Measurements from ENCODE around the gene MYCBPAP. TPM values are rescaled to one million over a fixed set of nuclear protein-coding genes. Genes with fewer than 3 reads are reported as not detected.

The MYCBPAP gene
- total RNA-seq, 3 donors from 2014 or later = 1.6 to 3.4 (median 2.4) TPM

DNA sequence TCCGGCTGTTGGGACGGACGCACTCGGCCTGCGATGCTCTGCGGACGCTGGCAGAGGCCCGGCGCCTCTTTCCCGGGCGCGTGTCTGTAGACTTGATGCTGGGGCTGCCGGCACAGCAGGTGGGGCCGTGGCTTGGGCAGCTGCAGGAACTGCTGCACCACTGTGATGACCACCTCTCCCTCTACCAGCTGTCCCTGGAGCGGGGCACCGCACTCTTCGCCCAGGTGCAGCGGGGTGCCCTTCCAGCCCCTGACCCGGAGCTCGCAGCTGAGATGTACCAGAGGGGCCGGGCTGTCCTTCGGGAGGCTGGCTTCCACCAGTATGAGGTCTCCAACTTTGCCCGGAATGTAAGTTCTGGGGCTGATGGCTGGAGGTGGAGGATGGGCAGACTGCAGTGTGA, 26.1 kb upstream of the MYCBPAP start:
- intact Hi-C loops (cut with DNase I, micrococcal nuclease) = loop anchor here (10.0 kb wide), 2 partner anchors 63 to 117 kb away; partner anchors contain the start of gene SPATA20 (in 1 of the 2)
- TF ChIP-seq, protein P1, sequence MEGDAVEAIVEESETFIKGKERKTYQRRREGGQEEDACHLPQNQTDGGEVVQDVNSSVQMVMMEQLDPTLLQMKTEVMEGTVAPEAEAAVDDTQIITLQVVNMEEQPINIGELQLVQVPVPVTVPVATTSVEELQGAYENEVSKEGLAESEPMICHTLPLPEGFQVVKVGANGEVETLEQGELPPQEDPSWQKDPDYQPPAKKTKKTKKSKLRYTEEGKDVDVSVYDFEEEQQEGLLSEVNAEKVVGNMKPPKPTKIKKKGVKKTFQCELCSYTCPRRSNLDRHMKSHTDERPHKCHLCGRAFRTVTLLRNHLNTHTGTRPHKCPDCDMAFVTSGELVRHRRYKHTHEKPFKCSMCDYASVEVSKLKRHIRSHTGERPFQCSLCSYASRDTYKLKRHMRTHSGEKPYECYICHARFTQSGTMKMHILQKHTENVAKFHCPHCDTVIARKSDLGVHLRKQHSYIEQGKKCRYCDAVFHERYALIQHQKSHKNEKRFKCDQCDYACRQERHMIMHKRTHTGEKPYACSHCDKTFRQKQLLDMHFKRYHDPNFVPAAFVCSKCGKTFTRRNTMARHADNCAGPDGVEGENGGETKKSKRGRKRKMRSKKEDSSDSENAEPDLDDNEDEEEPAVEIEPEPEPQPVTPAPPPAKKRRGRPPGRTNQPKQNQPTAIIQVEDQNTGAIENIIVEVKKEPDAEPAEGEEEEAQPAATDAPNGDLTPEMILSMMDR (IDR thresholded peaks at IDR 0.05) = no peak
- DNase-seq = peak in 2 of 3 donors; percentile 49 to 60

DNA sequence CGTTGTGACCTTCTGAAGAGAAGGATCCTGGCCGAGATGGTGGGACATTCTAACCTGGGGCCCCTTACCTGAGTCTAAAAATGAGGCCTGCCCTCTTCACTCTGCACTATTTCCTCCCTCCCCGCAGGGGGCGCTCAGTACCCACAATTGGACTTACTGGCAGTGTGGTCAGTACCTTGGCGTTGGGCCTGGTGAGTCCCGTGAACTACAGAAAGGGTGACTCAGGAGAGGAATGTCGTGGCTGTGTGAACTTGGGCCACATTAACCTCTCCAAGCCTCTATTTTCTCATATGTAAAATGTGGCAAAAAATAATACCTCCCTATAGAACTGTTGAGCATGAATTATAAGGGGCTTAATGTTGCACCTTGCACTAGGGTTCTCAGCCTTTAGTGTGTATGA, 25.7 kb upstream of the MYCBPAP start:
- Histone ChIP-seq H3K4me1 (ENCODE audit: low read depth) (peaks cover 19% of the 10 kb centered on the region), H3K9me3 (no peaks in the 10 kb centered on the region), H3K4me3 (no peak overlapping the region), H3K36me3 (ENCODE audit: low read depth) (no peaks in the 10 kb centered on the region)
- TF ChIP-seq, protein P1 (IDR thresholded peaks at IDR 0.05) = peak; percentile 77
- intact Hi-C loops (cut with DNase I, micrococcal nuclease) = loop anchor here (10.0 kb wide), 2 partner anchors 62 to 118 kb away; partner anchors contain the start of gene SPATA20 (in 1 of the 2)
- DNase-seq (peak; percentile 91 to 94 (median 92)), ATAC-seq (peak; percentile 72)

More for the DNA sequence above, 26.1 kb upstream of the MYCBPAP start:
- no peaks in the 10 kb centered on the region for H3K9me3 ChIP-seq
- no peak for ATAC-seq
- H3K4me3 ChIP-seq = no peak overlapping the region
- no peaks in the 10 kb centered on the region for H3K36me3 ChIP-seq (ENCODE audit: low read depth)
- peaks cover 19% of the 10 kb centered on the region for H3K4me1 ChIP-seq (ENCODE audit: low read depth)

DNA sequence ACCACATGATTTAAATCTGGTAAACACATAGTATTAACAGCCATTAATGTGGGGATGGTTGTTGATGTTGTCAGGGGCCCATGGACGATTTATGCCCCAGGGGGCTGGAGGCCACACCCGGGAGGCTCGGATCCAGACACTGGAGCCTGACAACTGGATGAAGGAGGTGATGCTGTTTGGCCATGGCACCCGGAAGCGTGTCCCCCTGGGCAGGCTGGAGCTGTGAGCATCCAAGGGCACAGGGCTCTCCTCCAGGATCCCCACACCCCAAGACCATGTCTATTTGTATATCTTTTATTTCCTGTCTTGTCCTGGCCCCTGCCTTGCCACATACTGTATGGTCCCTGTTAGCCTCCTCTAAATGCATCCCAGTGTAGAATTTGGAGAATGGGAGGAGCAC, 25.0 kb upstream of the MYCBPAP start:
- DNase-seq (peak in 2 of 3 donors; percentile 26 to 49), ATAC-seq (no peak)
- Histone ChIP-seq H3K4me3 (no peak overlapping the region), H3K4me1 (ENCODE audit: low read depth) (peaks cover 13% of the 10 kb centered on the region), H3K9me3 (no peaks in the 10 kb centered on the region), H3K36me3 (ENCODE audit: low read depth) (no peaks in the 10 kb centered on the region)
- intact Hi-C loops (cut with DNase I, micrococcal nuclease) = loop anchor here (10.0 kb wide), 2 partner anchors 62 to 118 kb away; partner anchors contain the start of gene SPATA20 (in 1 of the 2)
- TF ChIP-seq, protein P1 (IDR thresholded peaks at IDR 0.05) = no peak

DNA sequence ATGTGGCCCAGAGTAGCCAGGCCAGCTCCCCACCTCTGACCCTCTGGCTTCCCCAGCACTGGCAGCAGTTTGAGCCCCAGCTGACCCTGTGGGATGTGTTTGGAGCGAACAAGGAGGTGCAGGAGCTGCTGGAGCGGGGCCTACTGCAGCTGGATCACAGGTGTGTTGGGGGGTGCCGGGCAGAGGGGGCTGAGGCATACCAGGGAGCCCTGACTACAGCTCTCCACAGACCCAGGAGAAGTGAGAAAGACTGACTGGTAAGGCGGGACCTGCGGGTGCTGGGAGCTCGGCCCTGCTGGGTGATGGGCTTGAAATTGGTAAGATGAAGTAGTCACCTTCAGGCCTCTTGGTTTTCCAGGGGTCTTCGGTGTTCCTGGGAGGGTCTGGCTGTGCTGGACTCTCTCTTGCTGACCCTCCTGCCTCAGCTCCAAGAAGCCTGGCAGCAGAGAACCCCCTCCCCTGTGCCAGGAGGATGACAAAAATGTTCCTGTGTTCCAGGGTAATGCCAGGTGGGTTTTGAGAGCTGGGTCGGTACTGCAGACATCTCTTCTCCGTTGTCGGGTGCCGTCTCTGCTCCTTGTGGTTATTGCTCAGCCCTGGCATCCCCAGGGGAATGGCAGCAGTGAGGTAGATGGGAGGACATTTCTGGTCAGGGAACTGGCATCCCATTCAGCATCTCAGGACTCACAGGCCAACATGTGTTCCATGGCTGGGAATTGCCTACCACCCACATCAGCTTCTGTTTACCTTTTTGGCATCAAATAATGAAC, 23.7 kb upstream of the MYCBPAP start:
- peaks cover 9% of the 10 kb centered on the region for H3K4me1 ChIP-seq (ENCODE audit: low read depth)
- no peaks in the 10 kb centered on the region for H3K9me3 ChIP-seq
- ATAC-seq (no peak), DNase-seq (peak in 2 of 3 donors; percentile 23 to 46)
- no peak overlapping the region for H3K4me3 ChIP-seq
- intact Hi-C loops (cut with DNase I, micrococcal nuclease) = loop anchor here (10.0 kb wide), 2 partner anchors 60 to 120 kb away; partner anchors contain the start of gene SPATA20 (in 1 of the 2)
- no peaks in the 10 kb centered on the region for H3K36me3 ChIP-seq (ENCODE audit: low read depth)
- TF ChIP-seq, protein P1 (IDR thresholded peaks at IDR 0.05) = no peak

DNA sequence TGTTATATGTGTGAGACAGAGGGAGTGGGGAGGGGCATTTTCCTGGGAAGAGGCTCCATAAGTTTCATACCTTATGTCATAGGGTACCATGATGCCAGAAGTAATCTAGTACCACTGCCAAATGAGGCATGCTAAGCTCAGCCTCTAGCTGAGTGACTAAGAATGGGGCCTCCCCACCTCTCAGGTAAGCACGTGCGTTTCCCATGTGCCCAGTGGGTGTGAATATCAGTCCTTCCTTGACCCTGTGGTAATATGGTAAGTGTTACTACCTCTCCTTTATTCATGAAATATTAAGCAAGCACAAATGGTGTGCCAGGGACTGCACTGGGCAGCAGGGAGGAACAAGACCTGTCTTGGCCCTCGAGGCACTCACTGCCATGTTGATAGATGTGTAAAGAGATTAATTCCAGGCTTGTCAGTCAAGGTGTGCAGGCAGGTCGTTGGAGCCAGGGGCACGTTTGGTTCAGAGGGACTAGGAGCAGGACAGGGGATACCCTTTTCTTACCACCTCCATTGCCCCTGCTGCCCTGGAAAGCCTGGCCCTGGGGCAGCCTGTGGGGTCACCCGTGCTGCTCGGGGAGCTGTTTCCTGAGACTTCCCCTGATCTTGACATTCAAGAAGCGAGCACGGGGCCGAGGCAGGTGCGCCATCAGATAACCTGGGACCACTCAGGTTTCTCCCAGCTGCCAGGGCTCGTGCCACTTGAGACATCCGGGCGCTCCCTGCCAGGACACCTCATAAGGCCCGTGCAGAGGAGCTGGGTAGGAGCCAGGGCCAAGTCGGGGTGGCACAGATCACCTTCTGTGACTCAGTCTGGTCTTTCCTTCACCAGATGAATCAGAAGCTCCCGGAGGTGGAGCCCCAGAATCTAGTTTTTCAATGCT, 20.8 kb upstream of the MYCBPAP start:
- H3K36me3 ChIP-seq (ENCODE audit: low read depth) = no peaks in the 10 kb centered on the region
- no peak overlapping the region for H3K4me3 ChIP-seq
- DNase-seq = peak in 2 of 3 donors; percentile 17 to 39
- no peaks in the 10 kb centered on the region for H3K4me1 ChIP-seq (ENCODE audit: low read depth)
- no peak for ATAC-seq
- TF ChIP-seq, protein P1 (IDR thresholded peaks at IDR 0.05) = no peak
- intact Hi-C loops (cut with DNase I, micrococcal nuclease) = loop anchor here (10.0 kb wide), 2 partner anchors 57 to 123 kb away; partner anchors contain the start of gene SPATA20 (in 1 of the 2)
- H3K9me3 ChIP-seq = no peaks in the 10 kb centered on the region

Measured in mucosa of descending colon (tissue), 3 donors.